ENCODE data around the gene NDST1.

GRCh38 chr5:150607105-150607504 lies 99.2 kb downstream of the NDST1 start:
- TF ChIP-seq EZH2 (IDR thresholded peaks at IDR 0.05), result no peak
- TF ChIP-seq, protein P1, sequence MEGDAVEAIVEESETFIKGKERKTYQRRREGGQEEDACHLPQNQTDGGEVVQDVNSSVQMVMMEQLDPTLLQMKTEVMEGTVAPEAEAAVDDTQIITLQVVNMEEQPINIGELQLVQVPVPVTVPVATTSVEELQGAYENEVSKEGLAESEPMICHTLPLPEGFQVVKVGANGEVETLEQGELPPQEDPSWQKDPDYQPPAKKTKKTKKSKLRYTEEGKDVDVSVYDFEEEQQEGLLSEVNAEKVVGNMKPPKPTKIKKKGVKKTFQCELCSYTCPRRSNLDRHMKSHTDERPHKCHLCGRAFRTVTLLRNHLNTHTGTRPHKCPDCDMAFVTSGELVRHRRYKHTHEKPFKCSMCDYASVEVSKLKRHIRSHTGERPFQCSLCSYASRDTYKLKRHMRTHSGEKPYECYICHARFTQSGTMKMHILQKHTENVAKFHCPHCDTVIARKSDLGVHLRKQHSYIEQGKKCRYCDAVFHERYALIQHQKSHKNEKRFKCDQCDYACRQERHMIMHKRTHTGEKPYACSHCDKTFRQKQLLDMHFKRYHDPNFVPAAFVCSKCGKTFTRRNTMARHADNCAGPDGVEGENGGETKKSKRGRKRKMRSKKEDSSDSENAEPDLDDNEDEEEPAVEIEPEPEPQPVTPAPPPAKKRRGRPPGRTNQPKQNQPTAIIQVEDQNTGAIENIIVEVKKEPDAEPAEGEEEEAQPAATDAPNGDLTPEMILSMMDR (IDR thresholded peaks at IDR 0.05 in 2 of 3, conservative IDR thresholded peaks at IDR 0.05 in 1 of 3; ENCODE audit: borderline replicate concordance in 1 of 3, insufficient read depth in 1 of 3, low read depth in 2 of 3, low read length in 2 of 3), result no peak
